Liver (tissue), 9 donors: ENCODE results near the gene P2RY14. TPM values are rescaled to one million over a fixed set of nuclear protein-coding genes. Genes with fewer than 3 reads are reported as not detected.

Experiments
- DNase-seq: peaks from one replicate; pipeline ENCODE4 v3.0.0-alpha.2; 2017; ENCODE audit warnings: low spot score
- H3K27ac ChIP-seq, 2 donors: one replicate each; pipeline ENCODE4 v1.7.0; 2013; ENCODE audit warnings: inconsistent platforms in 2 of 2, low read length in 2 of 2, control low read depth in 1 of 2, low read depth in 1 of 2, mild to moderate bottlenecking in 1 of 2
- H3K27me3 ChIP-seq, 4 donors: one replicate each; pipeline versions ENCODE4 v1.6.1 to v1.7.0; 2013; ENCODE audit warnings: low read length in 3 of 4, inconsistent platforms in 1 of 4, mild to moderate bottlenecking in 1 of 4, moderate library complexity in 1 of 4; ENCODE audit not compliant: control insufficient read depth in 4 of 4, insufficient read depth in 4 of 4
- H3K36me3 ChIP-seq, 4 donors: one replicate each; pipeline versions ENCODE4 v1.6.1 to v1.7.0; 2013; ENCODE audit warnings: low read length in 3 of 4, mild to moderate bottlenecking in 3 of 4, low read depth in 1 of 4, moderate library complexity in 1 of 4; ENCODE audit not compliant: control insufficient read depth in 4 of 4, insufficient read depth in 3 of 4
- H3K4me1 ChIP-seq, 4 donors: one replicate each; pipeline versions ENCODE4 v1.6.1 to v1.7.0; 2013; ENCODE audit warnings: low read length in 3 of 4, mild to moderate bottlenecking in 3 of 4, moderate library complexity in 1 of 4; ENCODE audit not compliant: control insufficient read depth in 4 of 4, insufficient read depth in 4 of 4
- H3K4me3 ChIP-seq, 3 donors: one replicate each; pipeline versions ENCODE4 v1.6.1 to v1.7.0; 2013; ENCODE audit warnings: low read length in 3 of 3, control low read depth in 1 of 3, low read depth in 1 of 3, mild to moderate bottlenecking in 1 of 3
- H3K9ac ChIP-seq, 2 donors: one replicate each; pipeline ENCODE4 v1.7.0; 2013; ENCODE audit warnings: low read length in 2 of 2, mild to moderate bottlenecking in 2 of 2, moderate library complexity in 2 of 2, control low read depth in 1 of 2, low read depth in 1 of 2
- H3K9me3 ChIP-seq, 4 donors: one replicate each; pipeline versions ENCODE4 v1.6.1 to v1.7.0; 2013; ENCODE audit warnings: low read length in 3 of 4; ENCODE audit not compliant: control insufficient read depth in 4 of 4
- ATF3 ChIP-seq: IDR thresholded peaks from 2 replicates; pipeline ENCODE4 v1.6.1; 2016; ENCODE audit warnings: antibody characterized with exemption
- CTCF ChIP-seq: fragments of 150-350 bp; IDR thresholded peaks from 2 replicates; pipeline ENCODE4 v1.5.1; 2017; ENCODE audit warnings: improper control_type of control experiment, low read depth, low read length; ENCODE audit not compliant: missing input control
- EGR1 ChIP-seq, 2 donors: IDR thresholded peaks; 2 replicates each; pipeline ENCODE4 v1.6.1; 2016 to 2018; ENCODE audit warnings: antibody characterized with exemption in 2 of 2, low read depth in 2 of 2
- FOXA1 ChIP-seq: IDR thresholded peaks from 2 replicates; pipeline ENCODE4 v1.6.1; 2016; ENCODE audit warnings: antibody characterized with exemption
- GABPA ChIP-seq, 2 donors: IDR thresholded peaks in 1 of 2; conservative IDR thresholded peaks in 1 of 2; 2 replicates each; pipeline ENCODE4 v1.6.1; 2016; ENCODE audit warnings: antibody characterized with exemption in 2 of 2, mild to moderate bottlenecking in 1 of 2, moderate library complexity in 1 of 2
- HNF4A ChIP-seq, 2 donors: conservative IDR thresholded peaks; 2 replicates each; pipeline ENCODE4 v1.6.1; 2016; ENCODE audit warnings: antibody characterized with exemption in 2 of 2, mild to moderate bottlenecking in 2 of 2
- HNF4G ChIP-seq: IDR thresholded peaks from 2 replicates; pipeline ENCODE4 v1.6.1; 2016; ENCODE audit warnings: antibody characterized with exemption
- JUND ChIP-seq, 2 donors: IDR thresholded peaks; 2 replicates each; pipeline ENCODE4 v1.6.1; 2016; ENCODE audit warnings: antibody characterized with exemption in 2 of 2
- MAX ChIP-seq: IDR thresholded peaks from 2 replicates; pipeline ENCODE4 v1.6.1; 2016; ENCODE audit warnings: antibody characterized with exemption
- NR2F2 ChIP-seq: IDR thresholded peaks from 2 replicates; pipeline ENCODE4 v1.6.1; 2016; ENCODE audit warnings: antibody characterized with exemption
- RAD21 ChIP-seq, 2 donors: IDR thresholded peaks; 2 replicates each; pipeline ENCODE4 v1.6.1; 2016; ENCODE audit warnings: antibody characterized with exemption in 2 of 2, mild to moderate bottlenecking in 2 of 2
- REST ChIP-seq: IDR thresholded peaks from 2 replicates; pipeline ENCODE4 v1.6.1; 2016; ENCODE audit warnings: antibody characterized with exemption, mild to moderate bottlenecking
- RXRA ChIP-seq, 2 donors: IDR thresholded peaks; 2 replicates each; pipeline ENCODE4 v1.6.1; 2017 to 2018; ENCODE audit warnings: antibody characterized with exemption in 2 of 2, mild to moderate bottlenecking in 1 of 2
- SP1 ChIP-seq: IDR thresholded peaks from 2 replicates; pipeline ENCODE4 v1.6.1; 2018; ENCODE audit warnings: antibody characterized with exemption, mild to moderate bottlenecking
- TAF1 ChIP-seq: conservative IDR thresholded peaks from 2 replicates; pipeline ENCODE4 v1.6.1; 2016; ENCODE audit warnings: antibody characterized with exemption, mild to moderate bottlenecking
- YY1 ChIP-seq: IDR thresholded peaks from 2 replicates; pipeline ENCODE4 v1.6.1; 2016; ENCODE audit warnings: antibody characterized with exemption, mild to moderate bottlenecking
- ZBTB33 ChIP-seq: IDR thresholded peaks from 2 replicates; pipeline ENCODE4 v1.6.1; 2016; ENCODE audit warnings: antibody characterized with exemption
- WGBS: extraction: QIAGEN DNeasy Blood & Tissue Kit; methylation state at CpG from one replicate; pipeline ENCODE4 v1.1.7; 2013; 5-methylcytosine and 5-hydroxymethylcytosine counted together
- polyA plus RNA-seq, 2 donors: library from polyadenylated mRNA; stranded (reverse) in 1 of 2; unstranded in 1 of 2; fragments of 200-250 nt in 1 of 2; fragments of >200 nt in 1 of 2; fragmentation: Nextera tagmentation in 1 of 2; extraction: Ambion mirVana in 1 of 2; gene quantifications; one replicate each; pipeline versions ENCODE4 v1.2.1 to v1.2.3, GENCODE V29; 2013 to 2015
- total RNA-seq, 2 donors: library from RNA; depleted of rRNA; stranded (reverse); fragments of >200 nt; gene quantifications; one replicate each; pipeline ENCODE4 v1.2.3, GENCODE V29; 2014
- donor health status: healthy.
- donor health status: healthy.
- donor health status: healthy.
- donor health status: healthy.
- donor health status: healthy.

P2RY14 gene
- total and polyA plus RNA-seq, 4 donors = 0.10 to 0.37 (median 0.22) TPM

GRCh38 chr3:151300539-151300938 lies 22.2 kb upstream of the P2RY14 start:
- TF ChIP-seq TAF1 (no peak), ATF3 (no peak), EGR1 (IDR thresholded peaks at IDR 0.05; ENCODE audit: low read depth in 2 of 2) (no peak), ZBTB33 (no peak), YY1 (no peak), RXRA (IDR thresholded peaks at IDR 0.05) (no peak), REST (no peak), NR2F2 (no peak), RAD21 (IDR thresholded peaks at IDR 0.05) (no peak), GABPA (IDR thresholded peaks at IDR 0.05 in 1 of 2, conservative IDR thresholded peaks at IDR 0.05 in 1 of 2) (no peak), CTCF (no peak), JUND (IDR thresholded peaks at IDR 0.05) (no peak), FOXA1 (no peak), HNF4G (no peak), MAX (no peak), HNF4A (conservative IDR thresholded peaks at IDR 0.05) (no peak)
- DNase-seq = no peak
- Histone ChIP-seq H3K9me3 (no peaks in the 10 kb centered on the region), H3K27ac (no peak overlapping the region), H3K4me3 (no peak overlapping the region), H3K27me3 (peaks cover 0 to 2% (median 0%) of the 10 kb centered on the region in 4 donors), H3K36me3 (no peaks in the 10 kb centered on the region), H3K4me1 (no peaks in the 10 kb centered on the region), H3K9ac (no peak overlapping the region)
- WGBS = 80% methylated on average over 1 of the region's 1 CpG

- Histone ChIP-seq H3K9ac (no peak overlapping the region), H3K36me3 (no peaks in the 10 kb centered on the region), H3K27me3 (peaks cover 0 to 2% (median 0%) of the 10 kb centered on the region in 4 donors), H3K9me3 (no peaks in the 10 kb centered on the region), H3K4me3 (no peak overlapping the region), H3K4me1 (no peaks in the 10 kb centered on the region), H3K27ac (no peak overlapping the region)
- DNase-seq = no peak
- no peak for TF ChIP-seq CTCF
- no peak for TF ChIP-seq NR2F2
- TF ChIP-seq TAF1 = no peak
- TF ChIP-seq ZBTB33 = no peak
- TF ChIP-seq YY1 = no peak
- TF ChIP-seq RAD21 (IDR thresholded peaks at IDR 0.05) = no peak
- no peak for TF ChIP-seq JUND (IDR thresholded peaks at IDR 0.05)
- no peak for TF ChIP-seq HNF4A (conservative IDR thresholded peaks at IDR 0.05)
- TF ChIP-seq SP1 = no peak
- no peak for TF ChIP-seq ATF3
- no peak for TF ChIP-seq EGR1 (IDR thresholded peaks at IDR 0.05; ENCODE audit: low read depth in 2 of 2)
- TF ChIP-seq GABPA (IDR thresholded peaks at IDR 0.05 in 1 of 2, conservative IDR thresholded peaks at IDR 0.05 in 1 of 2) = no peak
- 88% methylated on average over 2 of the region's 2 CpGs for WGBS
Observed at GRCh38 chr3:151299006-151299405, 20.7 kb upstream of the P2RY14 start.
